EL (cell line): ENCODE results near the gene WNK2.

Experiments used
- DNase-seq: peaks from one replicate; pipeline ENCODE4 v3.0.0-alpha.2; 2016

WNK2 gene

GRCh38 chr9:93300175-93300572 lies 116.2 kb downstream of the WNK2 start:
- no peak for DNase-seq

GRCh38 chr9:93300585-93301081 lies 116.7 kb downstream of the WNK2 start:
- no peak for DNase-seq

GRCh38 chr9:93301291-93301811 lies 117.4 kb downstream of the WNK2 start:
- DNase-seq, result no peak

- no peak for DNase-seq
These were observed 118.1 kb downstream of the WNK2 start for GRCh38 chr9:93301911-93302541.

- DNase-seq, result peak; percentile 56
These were observed 118.8 kb downstream of the WNK2 start for GRCh38 chr9:93302586-93303257.

- DNase-seq, result no peak
These were observed 119.4 kb downstream of the WNK2 start for GRCh38 chr9:93303258-93303771.

- DNase-seq, result no peak
These were observed 120.1 kb downstream of the WNK2 start for GRCh38 chr9:93303806-93304573.

- peak; percentile 46 for DNase-seq
These were observed 120.9 kb downstream of the WNK2 start for GRCh38 chr9:93304574-93305496.

GRCh38 chr9:93305497-93306020 lies 121.6 kb downstream of the WNK2 start:
- DNase-seq, result no peak

GRCh38 chr9:93306081-93306480 lies 122.1 kb downstream of the WNK2 start:
- no peak for DNase-seq

- DNase-seq, result no peak
These were observed 122.7 kb downstream of the WNK2 start for GRCh38 chr9:93306579-93307091.

GRCh38 chr9:93307468-93308157 lies 123.7 kb downstream of the WNK2 start:
- DNase-seq, result no peak

GRCh38 chr9:93308158-93308602 lies 124.2 kb downstream of the WNK2 start:
- DNase-seq, result no peak

- no peak for DNase-seq
These were observed 124.7 kb downstream of the WNK2 start for GRCh38 chr9:93308676-93309075.

GRCh38 chr9:93309889-93310425 lies 126.0 kb downstream of the WNK2 start:
- DNase-seq, result no peak

- DNase-seq, result no peak
These were observed 131.2 kb downstream of the WNK2 start for GRCh38 chr9:93315118-93315517.

- DNase-seq, result no peak
These were observed 132.0 kb downstream of the WNK2 start for GRCh38 chr9:93315960-93316359.

- no peak for DNase-seq
These were observed 133.0 kb downstream of the WNK2 start for GRCh38 chr9:93316726-93317494.

- no peak for DNase-seq
These were observed 133.7 kb downstream of the WNK2 start for GRCh38 chr9:93317495-93318094.
